Measurements from ENCODE around the gene SOBP.

DNA sequence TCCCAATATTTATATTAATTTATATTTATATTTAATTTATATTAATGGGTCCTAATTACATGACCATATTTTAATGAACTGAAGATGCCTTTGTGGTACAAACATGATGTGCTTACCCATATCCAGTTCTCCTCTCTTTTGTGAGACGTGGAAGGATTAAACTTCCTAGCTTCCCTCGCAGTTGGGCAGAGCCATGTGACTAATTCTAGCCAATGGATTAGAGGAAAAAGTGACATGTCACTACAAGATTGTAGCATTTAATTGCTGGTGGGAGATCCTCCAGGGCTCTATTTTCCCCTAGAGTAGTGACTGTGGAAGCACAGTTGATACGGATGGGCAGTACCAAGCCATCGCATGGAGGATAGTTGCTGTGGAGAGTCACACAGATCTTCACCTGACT lies 4.8 kb upstream of the SOBP start:
- TF ChIP-seq, protein P1, sequence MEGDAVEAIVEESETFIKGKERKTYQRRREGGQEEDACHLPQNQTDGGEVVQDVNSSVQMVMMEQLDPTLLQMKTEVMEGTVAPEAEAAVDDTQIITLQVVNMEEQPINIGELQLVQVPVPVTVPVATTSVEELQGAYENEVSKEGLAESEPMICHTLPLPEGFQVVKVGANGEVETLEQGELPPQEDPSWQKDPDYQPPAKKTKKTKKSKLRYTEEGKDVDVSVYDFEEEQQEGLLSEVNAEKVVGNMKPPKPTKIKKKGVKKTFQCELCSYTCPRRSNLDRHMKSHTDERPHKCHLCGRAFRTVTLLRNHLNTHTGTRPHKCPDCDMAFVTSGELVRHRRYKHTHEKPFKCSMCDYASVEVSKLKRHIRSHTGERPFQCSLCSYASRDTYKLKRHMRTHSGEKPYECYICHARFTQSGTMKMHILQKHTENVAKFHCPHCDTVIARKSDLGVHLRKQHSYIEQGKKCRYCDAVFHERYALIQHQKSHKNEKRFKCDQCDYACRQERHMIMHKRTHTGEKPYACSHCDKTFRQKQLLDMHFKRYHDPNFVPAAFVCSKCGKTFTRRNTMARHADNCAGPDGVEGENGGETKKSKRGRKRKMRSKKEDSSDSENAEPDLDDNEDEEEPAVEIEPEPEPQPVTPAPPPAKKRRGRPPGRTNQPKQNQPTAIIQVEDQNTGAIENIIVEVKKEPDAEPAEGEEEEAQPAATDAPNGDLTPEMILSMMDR (IDR thresholded peaks at IDR 0.05): no peak
- no peak for TF ChIP-seq POLR2AphosphoS5 (IDR thresholded peaks at IDR 0.05; ENCODE audit: insufficient read depth in 1 of 2, low read depth in 1 of 2)

All from vagina (tissue), 2 donors.